ENCODE measurements around the gene DCT. TPM values are rescaled to one million over a fixed set of nuclear protein-coding genes. Genes with fewer than 3 reads are reported as not detected.

DCT gene
- total and polyA plus RNA-seq, 5 donors from 2014 or later = 0.08 to 0.44 (median 0.10) TPM; not detected in 2

GRCh38 chr13:94454906-94455305, 24.6 kb downstream of the DCT start:
- no peak overlapping the region for H3K4me3 Mint-ChIP-seq
- peaks cover 0 to 2% (median 0%) of the 10 kb centered on the region in 7 donors for H3K9me3 Mint-ChIP-seq
- Histone ChIP-seq H3K4me1 (ENCODE audit: control insufficient read depth, insufficient read depth, low read length, poor library complexity, severe bottlenecking) (no peaks in the 10 kb centered on the region), H3K9me3 (ENCODE audit: control insufficient read depth in 2 of 2, low read length in 2 of 2) (no peaks in the 10 kb centered on the region), H3K36me3 (ENCODE audit: control insufficient read depth, insufficient read depth, low read length) (no peaks in the 10 kb centered on the region), H3K4me3 (ENCODE audit: low read depth, low read length) (no peak overlapping the region), H3K27ac (ENCODE audit: insufficient read depth, low read length, poor library complexity, severe bottlenecking) (no peak overlapping the region), H3K27me3 (ENCODE audit: control insufficient read depth, insufficient read depth, low read length) (no peaks in the 10 kb centered on the region)
- no peak for DNase-seq
- H3K4me1 Mint-ChIP-seq = no peaks in the 10 kb centered on the region
- no peaks in the 10 kb centered on the region for H3K36me3 Mint-ChIP-seq
- no peak for ATAC-seq (ENCODE audit: low read depth in 2 of 2)
- no peak overlapping the region for H3K27ac Mint-ChIP-seq
- peaks cover 5% of the 10 kb centered on the region for H3K27me3 Mint-ChIP-seq

DNA sequence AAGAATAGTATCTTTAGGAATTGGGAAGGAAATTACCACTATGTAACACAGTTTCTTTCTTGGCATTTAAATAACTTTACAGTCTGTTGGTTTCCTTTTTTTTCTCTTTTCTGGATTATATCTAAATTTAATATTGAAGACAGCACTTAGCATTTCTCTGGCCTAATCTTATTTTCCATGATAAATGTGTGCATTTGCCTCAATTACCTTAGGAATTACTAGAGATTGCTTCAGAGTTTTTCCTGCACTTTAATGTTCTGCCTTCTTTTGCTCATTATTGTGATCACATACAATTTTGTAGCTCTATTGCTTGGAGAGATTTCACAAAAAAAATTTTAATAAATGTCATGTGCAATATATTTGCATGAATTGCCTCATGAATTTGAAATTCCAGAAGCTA, 25.1 kb downstream of the DCT start:
- H3K27ac Mint-ChIP-seq = no peak overlapping the region
- Histone ChIP-seq H3K4me3 (ENCODE audit: low read depth, low read length) (no peak overlapping the region), H3K9me3 (ENCODE audit: control insufficient read depth in 2 of 2, low read length in 2 of 2) (no peaks in the 10 kb centered on the region), H3K36me3 (ENCODE audit: control insufficient read depth, insufficient read depth, low read length) (no peaks in the 10 kb centered on the region), H3K27ac (ENCODE audit: insufficient read depth, low read length, poor library complexity, severe bottlenecking) (no peak overlapping the region), H3K4me1 (ENCODE audit: control insufficient read depth, insufficient read depth, low read length, poor library complexity, severe bottlenecking) (no peaks in the 10 kb centered on the region), H3K27me3 (ENCODE audit: control insufficient read depth, insufficient read depth, low read length) (no peaks in the 10 kb centered on the region)
- no peak overlapping the region for H3K4me3 Mint-ChIP-seq
- H3K4me1 Mint-ChIP-seq = no peaks in the 10 kb centered on the region
- H3K27me3 Mint-ChIP-seq = peaks cover 5% of the 10 kb centered on the region
- no peaks in the 10 kb centered on the region for H3K36me3 Mint-ChIP-seq
- ATAC-seq (ENCODE audit: low read depth in 2 of 2) (no peak), DNase-seq (no peak)
- peaks cover 0 to 2% (median 0%) of the 10 kb centered on the region in 7 donors for H3K9me3 Mint-ChIP-seq

- ATAC-seq (ENCODE audit: low read depth in 2 of 2) (no peak), DNase-seq (no peak)
- no peaks in the 10 kb centered on the region for H3K4me1 ChIP-seq (ENCODE audit: control insufficient read depth, insufficient read depth, low read length, poor library complexity, severe bottlenecking)
- no peaks in the 10 kb centered on the region for H3K27me3 ChIP-seq (ENCODE audit: control insufficient read depth, insufficient read depth, low read length)
- Mint-ChIP-seq H3K9me3 (no peaks in the 10 kb centered on the region), H3K36me3 (no peaks in the 10 kb centered on the region), H3K4me1 (no peaks in the 10 kb centered on the region), H3K27me3 (peaks cover 16% of the 10 kb centered on the region), H3K27ac (no peak overlapping the region), H3K4me3 (no peak overlapping the region)
- no peaks in the 10 kb centered on the region for H3K9me3 ChIP-seq (ENCODE audit: control insufficient read depth in 2 of 2, low read length in 2 of 2)
- H3K36me3 ChIP-seq (ENCODE audit: control insufficient read depth, insufficient read depth, low read length) = no peaks in the 10 kb centered on the region
- no peak overlapping the region for H3K4me3 ChIP-seq (ENCODE audit: low read depth, low read length)
- no peak overlapping the region for H3K27ac ChIP-seq (ENCODE audit: insufficient read depth, low read length, poor library complexity, severe bottlenecking)
Measured at GRCh38 chr13:94444826-94445225, 34.7 kb downstream of the DCT start.

DNA sequence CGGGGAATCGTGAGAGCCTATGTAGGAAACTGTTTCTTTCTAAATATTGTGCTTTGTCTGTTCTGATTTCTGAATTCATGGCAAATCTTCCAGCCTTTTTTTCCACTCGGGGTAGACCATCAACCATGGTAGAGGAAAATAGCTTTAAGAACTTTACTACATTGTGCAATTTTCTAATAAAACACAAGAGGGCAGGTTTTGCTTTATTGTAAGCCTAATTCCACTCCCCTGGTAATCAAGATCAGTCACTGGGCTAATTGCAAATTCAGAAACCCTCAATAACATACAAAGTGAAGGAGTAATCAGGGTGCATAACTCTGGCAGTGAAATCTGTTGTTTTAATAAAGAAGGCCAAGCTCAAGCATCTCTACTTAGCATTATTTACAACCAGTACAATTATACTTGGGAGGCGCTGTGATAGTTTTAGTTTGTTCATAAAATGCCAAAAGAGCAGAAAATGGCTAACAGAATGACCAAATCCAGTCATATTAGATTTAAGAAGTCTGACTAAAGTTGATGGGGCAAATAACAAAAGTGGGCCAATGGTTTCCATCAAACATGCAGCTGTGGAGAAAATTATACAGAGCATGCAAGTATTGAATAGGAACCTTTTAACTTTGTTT, 43.8 kb downstream of the DCT start:
- no peaks in the 10 kb centered on the region for H3K36me3 ChIP-seq (ENCODE audit: control insufficient read depth, insufficient read depth, low read length)
- no peaks in the 10 kb centered on the region for H3K9me3 ChIP-seq (ENCODE audit: control insufficient read depth in 2 of 2, low read length in 2 of 2)
- H3K27me3 Mint-ChIP-seq = peaks cover 4% of the 10 kb centered on the region
- H3K27ac ChIP-seq (ENCODE audit: insufficient read depth, low read length, poor library complexity, severe bottlenecking) = no peak overlapping the region
- no peaks in the 10 kb centered on the region for H3K27me3 ChIP-seq (ENCODE audit: control insufficient read depth, insufficient read depth, low read length)
- H3K4me3 ChIP-seq (ENCODE audit: low read depth, low read length) = no peak overlapping the region
- no peaks in the 10 kb centered on the region for H3K9me3 Mint-ChIP-seq
- DNase-seq (peak in 2 of 3 donors; percentile 58 to 68), ATAC-seq (ENCODE audit: low read depth in 2 of 2) (peak; percentile 31 to 73)
- no peak overlapping the region for H3K4me3 Mint-ChIP-seq
- no peaks in the 10 kb centered on the region for H3K36me3 Mint-ChIP-seq
- peaks cover 0 to 7% (median 3%) of the 10 kb centered on the region in 4 donors for H3K4me1 Mint-ChIP-seq
- no peaks in the 10 kb centered on the region for H3K4me1 ChIP-seq (ENCODE audit: control insufficient read depth, insufficient read depth, low read length, poor library complexity, severe bottlenecking)
- no peak overlapping the region for H3K27ac Mint-ChIP-seq

- Histone ChIP-seq H3K4me1 (ENCODE audit: control insufficient read depth, insufficient read depth, low read length, poor library complexity, severe bottlenecking) (no peaks in the 10 kb centered on the region), H3K27ac (ENCODE audit: insufficient read depth, low read length, poor library complexity, severe bottlenecking) (no peak overlapping the region), H3K4me3 (ENCODE audit: low read depth, low read length) (no peak overlapping the region), H3K36me3 (ENCODE audit: control insufficient read depth, insufficient read depth, low read length) (no peaks in the 10 kb centered on the region), H3K27me3 (ENCODE audit: control insufficient read depth, insufficient read depth, low read length) (no peaks in the 10 kb centered on the region), H3K9me3 (ENCODE audit: control insufficient read depth in 2 of 2, low read length in 2 of 2) (no peaks in the 10 kb centered on the region)
- Mint-ChIP-seq H3K4me1 (peaks cover 0 to 7% (median 3%) of the 10 kb centered on the region in 4 donors), H3K4me3 (no peak overlapping the region), H3K36me3 (no peaks in the 10 kb centered on the region), H3K27ac (no peak overlapping the region), H3K9me3 (no peaks in the 10 kb centered on the region), H3K27me3 (no peaks in the 10 kb centered on the region)
- DNase-seq (peak in 1 of 3 donors; percentile 11), ATAC-seq (ENCODE audit: low read depth in 2 of 2) (peak in 1 of 2 donors; percentile 36)
Measured at GRCh38 chr13:94433055-94433961, 46.2 kb downstream of the DCT start.

- H3K36me3 ChIP-seq (ENCODE audit: control insufficient read depth, insufficient read depth, low read length) = no peaks in the 10 kb centered on the region
- no peaks in the 10 kb centered on the region for H3K9me3 ChIP-seq (ENCODE audit: control insufficient read depth in 2 of 2, low read length in 2 of 2)
- H3K4me1 Mint-ChIP-seq = peaks cover 0 to 7% (median 3%) of the 10 kb centered on the region in 4 donors
- H3K4me1 ChIP-seq (ENCODE audit: control insufficient read depth, insufficient read depth, low read length, poor library complexity, severe bottlenecking) = no peaks in the 10 kb centered on the region
- H3K4me3 Mint-ChIP-seq = no peak overlapping the region
- H3K27ac ChIP-seq (ENCODE audit: insufficient read depth, low read length, poor library complexity, severe bottlenecking) = no peak overlapping the region
- no peak overlapping the region for H3K4me3 ChIP-seq (ENCODE audit: low read depth, low read length)
- peak in 1 of 3 donors; percentile 51 for DNase-seq
- no peaks in the 10 kb centered on the region for H3K27me3 ChIP-seq (ENCODE audit: control insufficient read depth, insufficient read depth, low read length)
- no peaks in the 10 kb centered on the region for H3K9me3 Mint-ChIP-seq
- H3K27me3 Mint-ChIP-seq = peaks cover 5% of the 10 kb centered on the region
- ATAC-seq (ENCODE audit: low read depth in 2 of 2) = no peak
- H3K36me3 Mint-ChIP-seq = no peaks in the 10 kb centered on the region
- peak overlapping the region in 1 of 3 donors; percentile 58 for H3K27ac Mint-ChIP-seq
Measured at GRCh38 chr13:94431987-94432386, 47.5 kb downstream of the DCT start.

DNA sequence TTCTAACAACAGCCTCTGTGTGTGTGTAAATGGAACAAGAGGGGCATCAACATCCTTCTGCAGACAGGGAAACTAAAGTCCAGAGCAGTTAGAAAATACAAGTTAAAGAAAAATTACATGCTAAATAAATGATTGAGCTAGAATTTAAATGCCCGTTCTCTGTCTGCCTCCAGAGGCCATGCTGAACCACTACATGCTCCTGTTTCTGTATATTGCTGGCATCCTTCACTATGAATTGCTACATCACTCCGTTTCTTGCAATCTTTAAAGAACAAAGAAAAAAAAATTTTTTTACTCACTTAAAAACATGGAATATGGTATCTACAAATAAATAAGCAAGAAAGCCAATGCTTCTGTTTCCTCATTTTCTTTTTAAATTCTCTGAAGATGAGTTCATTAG, 47.9 kb downstream of the DCT start:
- Mint-ChIP-seq H3K9me3 (no peaks in the 10 kb centered on the region), H3K4me1 (peaks cover 0 to 7% (median 3%) of the 10 kb centered on the region in 4 donors), H3K36me3 (no peaks in the 10 kb centered on the region), H3K4me3 (no peak overlapping the region), H3K27ac (no peak overlapping the region), H3K27me3 (peaks cover 5% of the 10 kb centered on the region)
- no peak for ATAC-seq (ENCODE audit: low read depth in 2 of 2)
- Histone ChIP-seq H3K27ac (ENCODE audit: insufficient read depth, low read length, poor library complexity, severe bottlenecking) (no peak overlapping the region), H3K9me3 (ENCODE audit: control insufficient read depth in 2 of 2, low read length in 2 of 2) (no peaks in the 10 kb centered on the region), H3K36me3 (ENCODE audit: control insufficient read depth, insufficient read depth, low read length) (no peaks in the 10 kb centered on the region), H3K4me3 (ENCODE audit: low read depth, low read length) (no peak overlapping the region), H3K27me3 (ENCODE audit: control insufficient read depth, insufficient read depth, low read length) (no peaks in the 10 kb centered on the region), H3K4me1 (ENCODE audit: control insufficient read depth, insufficient read depth, low read length, poor library complexity, severe bottlenecking) (no peaks in the 10 kb centered on the region)
- no peak for DNase-seq

Measured in CD4-positive, CD25-positive, alpha-beta regulatory T cell (primary cell).